DOHH2 (cell line): ENCODE data around the gene NTMT2.
"Not testable (repeated sequence)": the region's sequence is repeated elsewhere in the genome, so short reads cannot be mapped to it uniquely, and the experiment has no call there.

Source experiments
- H3F3A ChIP-seq: fragments of 200-600 bp; sonication (generic), shearing (Covaris generic); 2 replicates; pipeline ENCODE4 v1.6.0; 2016; ENCODE audit warnings: antibody characterized with exemption, mild to moderate bottlenecking; ENCODE audit not compliant: control insufficient read depth, insufficient read depth
- H3K27ac ChIP-seq: fragments of 200-600 bp; sonication (generic); 2 replicates; pipeline ENCODE4 v1.5.1; 2014; ENCODE audit warnings: low read depth, mild to moderate bottlenecking, low read length, moderate library complexity
- H3K27me3 ChIP-seq: fragments of 200-600 bp; sonication (generic); 2 replicates; pipeline ENCODE4 v1.6.1; 2014; ENCODE audit warnings: mild to moderate bottlenecking, low read length, mixed read lengths; ENCODE audit not compliant: control insufficient read depth
- H3K36me3 ChIP-seq: fragments of 200-600 bp; sonication (generic); 2 replicates; pipeline ENCODE4 v1.6.1; 2014; ENCODE audit warnings: mild to moderate bottlenecking, low read length, moderate library complexity, mixed read lengths; ENCODE audit not compliant: control insufficient read depth
- H3K4me1 ChIP-seq: fragments of 200-600 bp; sonication (generic); 2 replicates; pipeline ENCODE4 v1.6.1; 2014; ENCODE audit warnings: mild to moderate bottlenecking, low read length, mixed read lengths; ENCODE audit not compliant: control insufficient read depth
- H3K4me2 ChIP-seq: fragments of 200-600 bp; sonication (generic); 2 replicates; pipeline ENCODE4 v1.6.0; 2014; ENCODE audit warnings: mild to moderate bottlenecking, low read length, moderate library complexity
- H3K4me3 ChIP-seq: fragments of 200-600 bp; sonication (generic); 2 replicates; pipeline ENCODE4 v1.5.1; 2014; ENCODE audit warnings: mild to moderate bottlenecking, low read length, mixed read lengths
- H3K79me2 ChIP-seq: fragments of 200-600 bp; sonication (generic); 2 replicates; pipeline ENCODE4 v1.6.1; 2014; ENCODE audit warnings: mild to moderate bottlenecking, low read length, mixed read lengths; ENCODE audit not compliant: control insufficient read depth
- H3K9me2 ChIP-seq: fragments of 200-600 bp; sonication (generic); replicated peaks from 2 replicates; pipeline ENCODE4 v1.6.1; 2014; ENCODE audit warnings: mild to moderate bottlenecking, low read length, mixed read lengths; ENCODE audit not compliant: control insufficient read depth
- H3K9me3 ChIP-seq: fragments of 200-600 bp; sonication (generic); 2 replicates; pipeline ENCODE4 v1.6.1; 2014; ENCODE audit warnings: antibody characterized with exemption, low read length, mixed read lengths; ENCODE audit not compliant: control insufficient read depth, insufficient read depth
- H4K20me1 ChIP-seq: fragments of 200-600 bp; sonication (generic); 2 replicates; pipeline ENCODE4 v1.6.0; 2014; ENCODE audit warnings: low read depth, mild to moderate bottlenecking, antibody characterized with exemption, low read length, moderate library complexity; ENCODE audit not compliant: control insufficient read depth, insufficient read depth
- EZH2phosphoT487 ChIP-seq: fragments of 200-600 bp; sonication (generic); IDR thresholded peaks from 2 replicates; pipeline ENCODE4 v1.6.1; 2017; ENCODE audit warnings: borderline replicate concordance, mild to moderate bottlenecking, antibody characterized with exemption, low read length, moderate library complexity, mixed read lengths
- TF ChIP-seq, protein P1 (sequence below): fragments of 200-600 bp; sonication (generic); IDR thresholded peaks from one replicate; pipeline ENCODE4 v1.5.1; 2014; ENCODE audit warnings: antibody characterized with exemption, mild to moderate bottlenecking, low read depth, low read length; ENCODE audit not compliant: poor library complexity, severe bottlenecking

NTMT2 gene

DNA sequence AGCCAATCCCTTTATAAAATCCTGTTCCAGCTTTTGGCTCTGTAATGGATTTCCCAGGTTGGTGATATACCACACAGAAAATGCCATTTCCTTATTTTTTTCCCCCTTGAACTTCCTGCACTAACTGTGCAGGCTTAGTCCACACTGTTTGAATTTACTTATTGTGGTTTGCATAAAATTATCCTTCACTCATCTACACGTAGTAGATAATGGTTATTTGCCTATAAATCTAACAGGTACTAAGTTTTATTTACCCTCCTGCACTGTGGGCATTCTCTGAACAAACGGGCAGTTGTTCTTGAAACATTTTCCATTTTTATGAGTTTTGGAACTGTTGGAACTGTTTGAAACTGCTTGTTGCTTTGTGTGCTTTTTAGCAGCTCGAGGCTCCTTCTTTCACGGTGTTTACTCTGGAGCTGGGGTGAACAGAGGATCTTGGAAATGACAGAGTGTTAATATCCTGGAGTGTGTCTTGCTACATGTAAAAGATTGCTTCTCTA lies 48.3 kb upstream of the NTMT2 start:
- peak overlapping the region; percentile 8; the same call in 1 of the 2 replicates for H3K4me3 ChIP-seq
- H3K4me1 ChIP-seq, result peaks cover 15% of the 10 kb centered on the region
- H3K27ac ChIP-seq, result no peak overlapping the region
- no peaks in the 10 kb centered on the region for H3K36me3 ChIP-seq
- peak overlapping the region; percentile 45 for H3K4me2 ChIP-seq
- peaks cover 2% of the 10 kb centered on the region; the same call in 1 of the 2 replicates for H3K27me3 ChIP-seq
- no peaks in the 10 kb centered on the region for H3K9me2 ChIP-seq
- no peaks in the 10 kb centered on the region for H4K20me1 ChIP-seq
- no peaks in the 10 kb centered on the region for H3K79me2 ChIP-seq
- H3K9me3 ChIP-seq, result no peaks in the 10 kb centered on the region
- no peaks in the 10 kb centered on the region for H3F3A ChIP-seq
- no peak for TF ChIP-seq EZH2phosphoT487
- TF ChIP-seq, protein P1, sequence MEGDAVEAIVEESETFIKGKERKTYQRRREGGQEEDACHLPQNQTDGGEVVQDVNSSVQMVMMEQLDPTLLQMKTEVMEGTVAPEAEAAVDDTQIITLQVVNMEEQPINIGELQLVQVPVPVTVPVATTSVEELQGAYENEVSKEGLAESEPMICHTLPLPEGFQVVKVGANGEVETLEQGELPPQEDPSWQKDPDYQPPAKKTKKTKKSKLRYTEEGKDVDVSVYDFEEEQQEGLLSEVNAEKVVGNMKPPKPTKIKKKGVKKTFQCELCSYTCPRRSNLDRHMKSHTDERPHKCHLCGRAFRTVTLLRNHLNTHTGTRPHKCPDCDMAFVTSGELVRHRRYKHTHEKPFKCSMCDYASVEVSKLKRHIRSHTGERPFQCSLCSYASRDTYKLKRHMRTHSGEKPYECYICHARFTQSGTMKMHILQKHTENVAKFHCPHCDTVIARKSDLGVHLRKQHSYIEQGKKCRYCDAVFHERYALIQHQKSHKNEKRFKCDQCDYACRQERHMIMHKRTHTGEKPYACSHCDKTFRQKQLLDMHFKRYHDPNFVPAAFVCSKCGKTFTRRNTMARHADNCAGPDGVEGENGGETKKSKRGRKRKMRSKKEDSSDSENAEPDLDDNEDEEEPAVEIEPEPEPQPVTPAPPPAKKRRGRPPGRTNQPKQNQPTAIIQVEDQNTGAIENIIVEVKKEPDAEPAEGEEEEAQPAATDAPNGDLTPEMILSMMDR, result no peak

DNA sequence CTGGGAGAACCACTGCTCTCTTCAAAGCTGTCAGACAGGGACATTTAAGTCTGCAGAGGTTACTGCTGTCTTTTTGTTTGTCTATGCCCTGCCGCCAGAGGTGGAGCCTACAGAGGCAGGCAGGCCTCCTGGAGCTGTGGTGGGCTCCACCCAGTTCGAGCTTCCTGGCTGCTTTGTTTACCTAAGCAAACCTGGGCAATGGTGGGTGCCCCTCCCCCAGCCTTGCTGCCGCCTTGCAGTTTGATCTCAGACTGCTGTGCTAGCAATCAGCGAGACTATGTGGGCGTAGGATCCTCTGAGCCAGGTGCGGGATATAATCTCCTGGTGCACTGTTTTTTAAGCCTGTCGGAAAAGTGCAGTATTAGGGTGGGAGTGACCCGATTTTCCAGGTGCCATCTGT lies 32.6 kb upstream of the NTMT2 start:
- not testable (repeated sequence) for H3K9me3 ChIP-seq, H3K27ac ChIP-seq, H3K4me1 ChIP-seq, H3K4me3 ChIP-seq, H4K20me1 ChIP-seq, H3K79me2 ChIP-seq, H3F3A ChIP-seq, H3K4me2 ChIP-seq, H3K9me2 ChIP-seq, H3K36me3 ChIP-seq, H3K27me3 ChIP-seq

DNA sequence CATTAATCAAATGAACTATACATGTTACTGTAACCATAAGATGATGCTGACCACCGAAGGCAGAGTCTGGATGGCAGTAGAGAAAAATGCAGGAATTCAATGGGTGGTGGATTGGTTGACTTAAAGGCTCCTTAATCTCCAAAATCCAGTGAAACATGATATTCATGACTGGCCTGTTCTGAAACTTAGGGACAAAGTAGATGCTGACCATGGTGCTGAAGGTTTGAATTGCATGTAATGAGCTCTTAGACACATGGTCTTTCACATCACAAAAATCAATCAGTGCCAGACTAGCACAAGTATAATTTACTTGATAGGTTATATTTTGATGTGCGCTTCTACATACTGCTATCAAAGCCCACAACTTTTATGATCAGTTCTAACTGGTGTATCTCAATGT lies 30.9 kb upstream of the NTMT2 start:
- no peaks in the 10 kb centered on the region for H3K9me3 ChIP-seq
- H3K4me3 ChIP-seq, result no peak overlapping the region
- H3K9me2 ChIP-seq, result no peaks in the 10 kb centered on the region
- H3K79me2 ChIP-seq, result no peaks in the 10 kb centered on the region
- TF ChIP-seq, protein P1, result no peak
- TF ChIP-seq EZH2phosphoT487, result no peak
- no peaks in the 10 kb centered on the region for H3K27me3 ChIP-seq
- H4K20me1 ChIP-seq, result no peaks in the 10 kb centered on the region
- no peak overlapping the region for H3K4me2 ChIP-seq
- no peaks in the 10 kb centered on the region for H3K36me3 ChIP-seq
- H3F3A ChIP-seq, result no peaks in the 10 kb centered on the region
- H3K27ac ChIP-seq, result no peak overlapping the region
- no peaks in the 10 kb centered on the region for H3K4me1 ChIP-seq

DNA sequence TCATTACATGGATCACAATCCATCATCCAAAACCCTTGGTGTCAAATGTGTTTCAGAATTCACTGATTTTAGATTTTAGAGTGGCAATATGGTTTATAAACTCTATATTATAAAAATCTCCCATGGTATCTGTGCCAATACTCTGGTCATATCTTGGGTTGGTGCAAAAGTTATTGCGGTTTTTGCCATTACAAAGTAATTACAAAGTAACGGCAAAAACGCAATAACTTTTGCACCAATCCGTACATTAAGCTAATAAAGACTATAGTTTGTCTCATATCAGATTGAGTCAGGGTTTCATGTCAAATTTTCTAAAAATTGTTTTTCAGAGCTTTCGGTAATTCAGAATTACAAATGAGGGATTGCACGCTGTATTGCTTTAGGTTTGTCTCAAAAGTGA lies 23.4 kb upstream of the NTMT2 start:
- H3K4me1 ChIP-seq, result no peaks in the 10 kb centered on the region
- H3K4me3 ChIP-seq, result no peak overlapping the region
- H4K20me1 ChIP-seq, result no peaks in the 10 kb centered on the region
- no peak for TF ChIP-seq EZH2phosphoT487
- TF ChIP-seq, protein P1, result no peak
- no peaks in the 10 kb centered on the region for H3K79me2 ChIP-seq
- H3K4me2 ChIP-seq, result no peak overlapping the region
- H3K9me2 ChIP-seq, result no peaks in the 10 kb centered on the region
- peaks cover 4% of the 10 kb centered on the region; the same call in 1 of the 2 replicates for H3K27me3 ChIP-seq
- H3K27ac ChIP-seq, result no peak overlapping the region
- H3F3A ChIP-seq, result no peaks in the 10 kb centered on the region
- no peaks in the 10 kb centered on the region for H3K9me3 ChIP-seq
- no peaks in the 10 kb centered on the region for H3K36me3 ChIP-seq
